Caki2 (cell line): Measurements from ENCODE around the gene ABCA7. TPM values are rescaled to one million over a fixed set of nuclear protein-coding genes. Genes with fewer than 3 reads are reported as not detected.
A peak's percentile ranks its signal among the peaks of the same experiment; 100 is the strongest.
"Not testable (repeated sequence)": the region's sequence is repeated elsewhere in the genome, so short reads cannot be mapped to it uniquely, and the experiment has no call there.

Experiments
- DNase-seq: peaks from one replicate; pipeline ENCODE4 v3.0.0-alpha.2; 2015; ENCODE audit warnings: low read depth
- in situ Hi-C: cut with HindIII; loops from 2 replicates; pipeline ENCODE4 v1.10.0; 2016; ENCODE audit warnings: low sequenced_read_pairs, low pct_unique_long_range_greater_than_20kb, mixed read lengths
- total RNA-seq: library from RNA; depleted of rRNA; stranded (reverse); fragments of >200 nt; shearing (Covaris generic); gene quantifications from 2 replicates; pipeline ENCODE4 v1.2.3, GENCODE V29; 2014; ENCODE audit warnings: low replicate concordance

Gene ABCA7
- total RNA-seq, 1 experiment from 2014 or later, result 32.1 TPM

- in situ Hi-C loops, result no loop called here
- no peak for DNase-seq
These were observed 26.7 kb upstream of the ABCA7 start for GRCh38 chr19:1013218-1013617.

GRCh38 chr19:1014161-1015060 lies 25.5 kb upstream of the ABCA7 start:
- no peak for DNase-seq
- in situ Hi-C loops, result no loop called here

GRCh38 chr19:1015061-1015781 lies 24.7 kb upstream of the ABCA7 start:
- DNase-seq, result no peak
- in situ Hi-C loops, result no loop called here

GRCh38 chr19:1015782-1016646 lies 23.9 kb upstream of the ABCA7 start:
- DNase-seq, result no peak
- in situ Hi-C loops, result no loop called here

GRCh38 chr19:1016647-1017114 lies 23.2 kb upstream of the ABCA7 start:
- in situ Hi-C loops, result no loop called here
- DNase-seq, result peak; percentile 87

- DNase-seq, result no peak
These were observed 22.6 kb upstream of the ABCA7 start for GRCh38 chr19:1017115-1017905.

GRCh38 chr19:1017906-1018305 lies 22.0 kb upstream of the ABCA7 start:
- DNase-seq, result no peak
- in situ Hi-C loops, result no loop called here

More at GRCh38 chr19:1017115-1017905, 22.6 kb upstream of the ABCA7 start:
- in situ Hi-C loops, result no loop called here

GRCh38 chr19:1018393-1018792 lies 21.5 kb upstream of the ABCA7 start:
- in situ Hi-C loops, result no loop called here

GRCh38 chr19:1018932-1019615 lies 20.8 kb upstream of the ABCA7 start:
- in situ Hi-C loops, result no loop called here
- no peak for DNase-seq

More at GRCh38 chr19:1018393-1018792, 21.5 kb upstream of the ABCA7 start:
- no peak for DNase-seq

GRCh38 chr19:1019616-1019961 lies 20.3 kb upstream of the ABCA7 start:
- in situ Hi-C loops, result no loop called here
- DNase-seq, result no peak

- DNase-seq, result no peak
- in situ Hi-C loops, result no loop called here
These were observed 19.7 kb upstream of the ABCA7 start for GRCh38 chr19:1019980-1020867.

GRCh38 chr19:1020868-1021425 lies 19.0 kb upstream of the ABCA7 start, which contains the start of gene TMEM259:
TMEM259 (minus strand) TSS chr19:1021123; CDS start chr19:1020996, 127 bp downstream.
- peak; percentile 93 for DNase-seq
- in situ Hi-C loops, result no loop called here

- DNase-seq, in situ Hi-C loops: not testable (repeated sequence)
These were observed 16.1 kb upstream of the ABCA7 start for GRCh38 chr19:1023883-1024188.

- in situ Hi-C loops, result not testable (repeated sequence)
These were observed 14.8 kb upstream of the ABCA7 start for GRCh38 chr19:1025080-1025479.

GRCh38 chr19:1025960-1026782 lies 13.7 kb upstream of the ABCA7 start, which contains the start of gene CNN2:
CNN2 (plus strand) TSS chr19:1026608; CDS start chr19:1026662, 54 bp downstream.
- peak; percentile 63 for DNase-seq
- in situ Hi-C loops, result no loop called here

More at GRCh38 chr19:1025080-1025479, 14.8 kb upstream of the ABCA7 start:
- DNase-seq, result not testable (repeated sequence)
